ENCODE results near the gene RBM15.

Gene RBM15

DNA sequence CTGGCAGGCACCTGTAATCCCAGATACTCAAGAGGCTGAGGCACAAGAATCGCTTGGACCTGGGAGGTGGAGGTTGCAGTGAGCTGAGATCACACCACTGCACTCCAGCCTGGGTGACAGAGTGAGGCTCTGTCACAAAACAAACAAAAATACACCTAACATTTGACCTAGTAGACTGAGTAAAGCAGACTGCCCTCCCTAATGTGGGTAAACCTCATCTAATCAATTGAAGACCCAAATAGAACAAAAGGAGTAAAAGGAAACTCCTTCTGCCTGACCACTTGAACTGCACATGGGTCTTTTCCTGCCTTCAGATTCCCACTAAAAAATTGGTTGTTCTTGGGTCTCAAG lies 19.0 kb upstream of the RBM15 start:
- DNase-seq (ENCODE audit: low read depth): no peak
- no peak overlapping the region for H3K4me3 ChIP-seq (ENCODE audit: low read length)
- TF ChIP-seq, protein P1, sequence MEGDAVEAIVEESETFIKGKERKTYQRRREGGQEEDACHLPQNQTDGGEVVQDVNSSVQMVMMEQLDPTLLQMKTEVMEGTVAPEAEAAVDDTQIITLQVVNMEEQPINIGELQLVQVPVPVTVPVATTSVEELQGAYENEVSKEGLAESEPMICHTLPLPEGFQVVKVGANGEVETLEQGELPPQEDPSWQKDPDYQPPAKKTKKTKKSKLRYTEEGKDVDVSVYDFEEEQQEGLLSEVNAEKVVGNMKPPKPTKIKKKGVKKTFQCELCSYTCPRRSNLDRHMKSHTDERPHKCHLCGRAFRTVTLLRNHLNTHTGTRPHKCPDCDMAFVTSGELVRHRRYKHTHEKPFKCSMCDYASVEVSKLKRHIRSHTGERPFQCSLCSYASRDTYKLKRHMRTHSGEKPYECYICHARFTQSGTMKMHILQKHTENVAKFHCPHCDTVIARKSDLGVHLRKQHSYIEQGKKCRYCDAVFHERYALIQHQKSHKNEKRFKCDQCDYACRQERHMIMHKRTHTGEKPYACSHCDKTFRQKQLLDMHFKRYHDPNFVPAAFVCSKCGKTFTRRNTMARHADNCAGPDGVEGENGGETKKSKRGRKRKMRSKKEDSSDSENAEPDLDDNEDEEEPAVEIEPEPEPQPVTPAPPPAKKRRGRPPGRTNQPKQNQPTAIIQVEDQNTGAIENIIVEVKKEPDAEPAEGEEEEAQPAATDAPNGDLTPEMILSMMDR (IDR thresholded peaks at IDR 0.05; ENCODE audit: insufficient read depth, low read depth, low read length, missing control alignments): no peak

DNA sequence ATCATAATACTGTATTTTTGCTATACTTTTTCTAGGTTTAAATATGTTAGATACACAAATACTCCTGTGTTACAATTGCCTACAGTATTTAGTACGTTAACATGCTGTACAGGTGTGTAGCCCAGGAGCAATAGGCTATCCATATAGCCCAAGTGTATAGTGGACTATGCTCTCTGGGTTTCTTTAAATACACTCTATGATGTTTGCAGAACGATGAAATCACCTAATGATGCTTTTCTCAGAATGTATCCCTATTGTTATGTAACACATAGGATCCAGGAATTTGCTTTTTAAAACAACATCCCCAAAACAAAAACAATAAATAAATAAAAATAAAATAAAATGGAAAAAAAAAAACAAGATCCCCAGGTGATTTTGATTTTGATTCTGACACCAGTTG lies 18.1 kb upstream of the RBM15 start:
- TF ChIP-seq, protein P1 (IDR thresholded peaks at IDR 0.05; ENCODE audit: insufficient read depth, low read depth, low read length, missing control alignments): no peak
- DNase-seq (ENCODE audit: low read depth): no peak

DNA sequence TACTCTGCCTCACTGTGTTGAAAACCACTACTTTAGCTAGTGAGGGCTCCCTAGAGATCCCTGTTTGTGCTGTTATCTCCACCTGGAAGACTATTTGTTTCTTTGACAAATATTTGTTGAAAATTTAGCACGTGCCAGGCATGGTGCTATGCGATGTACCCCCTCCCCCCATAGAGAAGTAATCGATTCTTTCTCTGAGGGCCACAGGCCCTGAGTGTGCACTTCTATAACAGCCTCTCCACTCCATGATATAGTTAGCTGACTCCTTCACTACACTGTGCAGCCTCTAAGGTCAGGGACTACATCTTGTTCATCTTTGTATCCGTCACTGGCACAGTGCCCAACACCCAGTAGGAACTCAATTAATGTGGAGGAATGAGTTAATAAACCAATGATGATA lies 17.3 kb upstream of the RBM15 start:
- TF ChIP-seq, protein P1 (IDR thresholded peaks at IDR 0.05; ENCODE audit: insufficient read depth, low read depth, low read length, missing control alignments): no peak
- no peak overlapping the region for H3K4me3 ChIP-seq (ENCODE audit: low read length)
- DNase-seq (ENCODE audit: low read depth): no peak

More for the DNA sequence above, 18.1 kb upstream of the RBM15 start:
- H3K4me3 ChIP-seq (ENCODE audit: low read length): no peak overlapping the region

DNA sequence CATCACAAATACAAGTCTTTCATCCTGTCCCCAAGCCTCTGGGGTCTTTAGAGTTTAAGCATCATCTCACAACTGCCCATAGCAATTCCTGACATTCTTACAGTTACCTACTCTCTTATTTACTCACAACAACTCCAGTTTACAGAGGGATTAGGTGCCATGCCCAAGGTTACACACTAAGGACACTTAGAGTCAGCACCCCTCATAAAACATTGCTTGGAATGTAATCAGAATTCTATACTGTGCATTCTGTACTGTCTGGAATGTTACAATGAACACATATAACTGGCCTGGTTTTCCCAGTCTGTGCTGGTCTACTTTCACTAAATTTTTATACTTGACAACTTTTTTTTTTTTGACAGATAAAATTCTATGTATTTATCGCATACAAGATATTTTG lies 14.5 kb upstream of the RBM15 start:
- no peak overlapping the region for H3K4me3 ChIP-seq (ENCODE audit: low read length)
- DNase-seq (ENCODE audit: low read depth): no peak
- TF ChIP-seq, protein P1 (IDR thresholded peaks at IDR 0.05; ENCODE audit: insufficient read depth, low read depth, low read length, missing control alignments): no peak

DNA sequence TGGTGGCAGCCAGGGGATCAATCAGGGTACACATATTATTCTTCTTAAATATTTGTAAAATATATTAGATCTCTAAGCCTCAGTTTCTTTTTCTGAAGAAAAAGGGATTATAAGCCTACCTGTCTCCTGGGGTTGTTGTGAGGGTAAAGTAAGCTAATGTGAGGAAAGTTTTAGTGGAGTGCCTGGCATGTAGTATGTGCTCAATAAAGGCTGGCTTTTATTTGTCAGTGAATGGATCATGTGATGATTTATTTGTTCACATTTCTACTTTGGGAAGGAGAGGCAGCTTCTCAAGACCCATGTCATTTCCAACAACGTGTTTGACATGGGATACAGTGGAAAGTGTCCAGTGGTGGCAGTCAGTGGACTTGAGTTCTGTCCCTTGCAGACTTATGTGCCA lies 12.4 kb upstream of the RBM15 start:
- DNase-seq (ENCODE audit: low read depth): no peak
- H3K4me3 ChIP-seq (ENCODE audit: low read length): no peak overlapping the region
- TF ChIP-seq, protein P1 (IDR thresholded peaks at IDR 0.05; ENCODE audit: insufficient read depth, low read depth, low read length, missing control alignments): no peak

DNA sequence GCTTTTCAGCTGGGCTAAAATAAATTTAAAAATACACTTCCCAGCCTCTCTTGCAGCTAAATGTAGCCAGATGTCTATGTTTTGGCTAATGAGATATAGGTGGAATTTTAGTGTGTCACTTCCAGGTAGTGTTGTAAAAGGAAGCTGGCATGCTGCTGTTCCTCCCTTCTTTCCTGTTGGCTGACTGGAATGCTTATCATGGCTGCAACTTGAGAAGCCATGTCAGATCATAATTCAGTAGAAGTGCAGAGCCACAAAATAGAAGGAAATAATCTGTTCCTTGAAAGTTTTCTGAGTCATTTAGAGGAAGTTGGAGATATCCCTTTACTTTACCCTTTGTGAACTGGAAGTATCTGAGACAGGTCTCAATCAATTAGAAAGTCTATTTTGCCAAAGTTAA lies 10.9 kb upstream of the RBM15 start:
- TF ChIP-seq, protein P1 (IDR thresholded peaks at IDR 0.05; ENCODE audit: insufficient read depth, low read depth, low read length, missing control alignments): no peak
- peak; percentile 45 for DNase-seq (ENCODE audit: low read depth)
- no peak overlapping the region for H3K4me3 ChIP-seq (ENCODE audit: low read length)

DNA sequence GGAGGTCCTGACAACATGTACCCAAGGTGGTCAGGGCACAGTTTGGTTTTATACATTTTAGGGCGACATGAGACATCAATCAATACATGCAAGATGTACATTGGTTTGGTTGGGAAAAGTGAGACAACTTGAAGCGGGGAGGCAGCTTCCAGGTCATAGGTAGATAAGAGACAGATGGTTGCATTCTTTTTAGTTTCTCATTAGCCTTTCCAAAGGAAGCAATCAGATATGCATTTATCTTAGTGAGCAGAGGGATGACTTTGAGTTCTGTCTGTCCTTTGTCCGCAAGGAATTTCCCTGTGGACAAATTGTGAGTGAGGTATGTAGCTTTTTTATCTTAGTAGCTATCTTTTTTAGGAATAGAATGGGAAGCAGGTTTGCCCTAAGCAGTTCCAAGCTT lies 10.5 kb upstream of the RBM15 start:
- TF ChIP-seq, protein P1 (IDR thresholded peaks at IDR 0.05; ENCODE audit: insufficient read depth, low read depth, low read length, missing control alignments): no peak
- no peak overlapping the region for H3K4me3 ChIP-seq (ENCODE audit: low read length)
- DNase-seq (ENCODE audit: low read depth): no peak

Measured in epithelial cell of esophagus (primary cell).